NT2/D1 (cell line): ENCODE data around the gene GLMN.

Source experiments
- YY1 ChIP-seq: IDR thresholded peaks from 2 replicates; pipeline ENCODE4 v1.6.1; 2011; ENCODE audit not compliant: insufficient read length, insufficient read depth
- ZNF274 ChIP-seq: IDR thresholded peaks from 2 replicates; pipeline ENCODE4 v1.6.1; 2011; ENCODE audit warnings: mild to moderate bottlenecking, low read depth, low read length

DNA sequence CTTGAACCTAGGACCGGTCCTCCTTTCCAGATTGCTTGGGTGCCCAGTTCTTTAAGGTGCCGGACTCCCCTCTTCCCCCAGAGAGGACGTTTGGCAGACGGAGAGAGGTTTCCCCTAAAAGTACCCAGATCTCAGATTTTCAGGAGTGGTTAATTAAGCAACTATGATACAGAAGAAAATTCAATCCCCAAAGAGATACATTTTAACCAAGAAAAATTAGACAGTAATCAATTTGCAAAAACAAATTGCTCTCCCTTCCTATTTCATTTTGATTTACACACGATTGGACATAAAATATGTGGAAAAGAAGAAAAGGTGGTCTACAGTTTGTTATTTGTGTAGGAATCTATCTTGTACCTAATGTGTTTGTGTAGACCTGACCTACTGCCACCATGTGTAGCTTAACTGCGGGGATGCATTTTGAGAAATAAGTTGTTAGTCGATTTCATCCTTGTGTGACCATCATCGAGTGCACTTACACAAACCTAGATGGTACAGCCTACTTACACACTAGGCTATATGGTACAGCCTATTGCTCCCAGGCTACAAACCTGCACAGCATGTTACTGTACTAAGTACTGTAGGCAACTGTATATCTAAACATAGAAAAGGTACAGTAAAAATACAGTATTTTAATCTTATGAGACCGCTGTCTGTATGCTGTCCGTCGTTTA is 827 bp upstream of the GLMN start:
- TF ChIP-seq ZNF274 (no peak), YY1 (no peak)
